GM19324 (cell line): Measurements from ENCODE around the gene VPS72.
A peak's percentile ranks its signal among the peaks of the same experiment; 100 is the strongest.
"Not testable (repeated sequence)": the region's sequence is repeated elsewhere in the genome, so short reads cannot be mapped to it uniquely, and the experiment has no call there.

Experiments used
- ATAC-seq: cut with Tn5 transposase; IDR thresholded peaks from one replicate; pipeline ENCODE4 v1.9.1; 2021; ENCODE audit warnings: mild to moderate bottlenecking, moderate library complexity; ENCODE audit not compliant: unreplicated experiment, low FRiP score

Gene VPS72

GRCh38 chr1:151188667-151189066, 1.3 kb downstream of the VPS72 start:
- not testable (repeated sequence) for ATAC-seq

DNA sequence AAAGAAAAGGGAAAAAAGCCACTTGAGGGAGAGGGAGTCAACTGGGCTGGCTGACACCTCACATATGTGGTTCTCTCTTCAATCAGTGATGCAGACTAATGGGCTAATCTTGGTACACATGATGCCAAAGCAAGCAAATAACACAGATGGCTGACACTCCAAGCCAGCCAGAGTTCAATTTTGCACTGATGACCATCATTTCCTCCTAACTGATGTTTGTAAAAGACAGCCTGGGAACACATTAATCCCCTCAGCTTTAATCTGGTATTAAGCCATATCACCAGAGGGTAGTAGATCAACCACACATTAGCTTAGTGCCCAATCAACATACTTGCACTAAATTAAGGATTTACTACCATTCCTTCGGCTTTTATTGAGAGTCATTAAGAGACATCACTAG, 2.8 kb downstream of the VPS72 start:
- no peak for ATAC-seq

GRCh38 chr1:151184211-151184610, 5.8 kb downstream of the VPS72 start:
- no peak for ATAC-seq

GRCh38 chr1:151176514-151177045, 13.4 kb downstream of the VPS72 start:
- ATAC-seq: no peak

GRCh38 chr1:151175863-151176262, 14.1 kb downstream of the VPS72 start, which contains the start of gene TMOD4:
Gene TMOD4 (minus strand): TSS chr1:151175981. CDS start chr1:151174875, 1,106 bp downstream.
- ATAC-seq: no peak

GRCh38 chr1:151175041-151175741, 14.8 kb downstream of the VPS72 start:
- no peak for ATAC-seq

- no peak for ATAC-seq
These were observed 18.8 kb downstream of the VPS72 start for GRCh38 chr1:151171190-151171589.

- no peak for ATAC-seq
These were observed 22.9 kb downstream of the VPS72 start for GRCh38 chr1:151167116-151167515.

DNA sequence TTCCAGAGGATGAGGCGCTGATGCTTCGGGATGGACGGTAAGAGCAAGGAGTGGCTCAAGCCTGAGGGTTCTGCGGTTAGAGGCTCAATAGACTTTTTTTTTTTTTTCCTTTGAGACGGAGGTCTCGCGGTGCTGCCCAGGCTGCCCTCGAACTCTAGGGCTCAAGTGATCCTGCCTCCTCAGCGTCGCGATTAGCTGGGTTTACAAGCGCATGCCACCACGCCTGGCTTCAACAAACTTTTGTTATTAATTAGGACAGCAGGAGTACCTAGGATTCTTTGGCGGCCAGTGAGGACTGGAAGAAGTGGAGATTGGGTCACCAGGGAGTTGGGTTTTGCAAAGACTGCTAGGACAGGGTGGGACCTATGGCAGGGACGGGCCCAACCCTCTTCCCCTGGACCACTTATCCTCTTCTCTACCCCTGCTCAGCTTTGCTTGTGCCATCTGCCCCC, 23.5 kb downstream of the VPS72 start:
- ATAC-seq: no peak

DNA sequence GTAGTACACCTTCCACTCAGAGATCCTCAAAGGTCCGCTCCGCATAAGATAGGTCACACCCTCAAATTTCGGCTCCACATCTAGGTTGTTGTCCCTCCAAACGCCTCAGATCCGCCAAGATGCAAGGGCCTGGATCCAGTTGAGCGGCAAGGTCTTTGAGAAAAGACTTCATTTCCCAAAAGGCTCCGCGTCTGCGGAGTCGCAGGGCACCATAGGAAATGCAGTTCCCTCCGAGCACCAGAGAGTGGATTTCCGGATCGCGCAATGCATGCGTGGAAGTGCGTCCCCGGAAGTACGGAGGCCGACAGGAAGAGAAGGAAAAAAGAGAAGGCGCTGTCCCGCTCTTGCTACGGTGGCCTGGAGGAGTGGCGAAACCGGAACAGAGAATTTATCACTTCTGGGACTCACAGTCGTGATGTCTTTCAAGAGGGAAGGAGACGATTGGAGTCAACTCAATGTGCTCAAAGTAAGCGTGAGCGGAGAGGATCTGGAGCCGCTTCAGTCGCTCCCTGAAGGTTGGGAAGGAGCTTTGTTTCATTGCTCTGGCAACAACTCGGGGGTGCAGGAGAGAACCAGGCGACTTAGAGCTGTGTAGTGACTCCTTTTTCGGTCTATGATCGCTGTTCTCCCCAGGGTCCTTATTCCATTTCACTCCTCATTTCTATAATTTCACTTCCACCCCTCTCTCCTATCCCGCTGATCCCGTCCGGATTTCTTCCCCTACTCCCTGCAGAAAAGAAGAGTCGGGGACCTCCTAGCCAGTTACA, 24.1 kb downstream of the VPS72 start, which contains the start of the genes LYSMD1 and SCNM1:
LYSMD1 (minus strand) TSS at position 165 of the 767 bp plus-strand sequence. CDS start 644 bp downstream, outside the sequence.
SCNM1 (plus strand) TSS at position 407 of the 767 bp plus-strand sequence; CDS start at position 416, 9 bp downstream.
- ATAC-seq: peak; percentile 95

- ATAC-seq: no peak
These were observed 24.7 kb downstream of the VPS72 start for GRCh38 chr1:151165281-151165737.

- no peak for ATAC-seq
These were observed 25.2 kb downstream of the VPS72 start for GRCh38 chr1:151164732-151165280.

DNA sequence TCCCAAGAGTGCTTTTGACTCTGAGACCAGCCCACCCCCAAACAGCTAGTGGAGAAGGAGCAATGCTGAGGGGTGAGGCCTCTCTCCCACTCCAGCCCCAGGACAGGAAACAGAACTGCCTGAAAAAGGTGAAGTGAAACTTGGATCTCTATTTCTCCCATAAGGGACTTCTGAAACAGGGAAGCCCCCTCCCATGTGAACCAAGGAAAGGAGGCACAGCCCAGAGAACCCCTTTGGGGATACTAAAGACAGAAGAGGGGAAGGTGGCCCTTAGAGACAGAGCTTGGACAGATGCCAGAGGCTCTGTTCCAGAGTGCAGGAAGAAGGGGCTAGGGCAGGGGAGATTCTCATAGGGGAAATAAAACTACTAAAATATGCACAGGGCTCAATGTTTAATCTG, 30.6 kb downstream of the VPS72 start:
- ATAC-seq: no peak

GRCh38 chr1:151158751-151159251, 31.2 kb downstream of the VPS72 start:
- ATAC-seq: no peak

DNA sequence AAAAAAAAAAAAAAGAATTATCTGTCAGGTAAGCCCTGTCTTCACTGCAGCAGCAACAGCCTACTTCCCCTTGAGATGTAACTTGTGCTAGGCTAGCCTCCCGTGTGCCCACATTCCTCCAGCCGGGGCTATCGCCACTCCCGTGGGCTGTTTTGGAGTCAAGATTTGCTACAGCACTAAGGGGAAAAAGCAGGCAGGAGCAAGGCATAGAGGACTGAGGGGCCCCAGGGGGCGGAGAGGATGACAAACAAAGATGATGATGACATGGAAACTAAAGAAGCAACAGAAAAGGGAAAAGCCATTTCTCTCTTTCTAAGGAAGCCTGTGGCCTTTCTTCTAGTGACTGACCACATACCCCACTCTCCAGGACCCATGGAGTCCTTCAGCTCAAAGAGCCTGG, 31.7 kb downstream of the VPS72 start:
- ATAC-seq: no peak

DNA sequence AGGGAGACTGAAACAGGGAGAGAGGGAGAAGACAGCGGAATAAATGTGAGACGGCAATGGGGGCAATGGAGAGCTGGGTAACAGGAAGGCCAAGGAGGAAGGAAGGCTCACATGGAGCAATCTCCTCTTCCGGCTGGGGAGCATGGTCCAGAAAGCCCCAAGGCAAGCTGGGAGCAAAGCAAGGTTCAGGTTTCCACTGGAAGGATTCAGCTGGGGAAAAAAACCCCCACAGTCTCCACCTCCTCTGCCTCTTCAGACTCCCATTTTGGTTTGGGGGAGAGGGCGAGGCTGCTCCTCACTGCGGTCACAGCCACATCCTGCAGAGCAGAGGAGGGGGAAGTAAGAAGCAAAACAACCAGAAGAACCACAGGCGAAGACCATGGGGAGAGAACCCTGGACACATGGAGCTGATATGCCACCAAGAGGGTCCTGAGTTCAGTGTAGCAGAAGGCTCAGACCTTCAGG, 32.9 kb downstream of the VPS72 start:
- ATAC-seq: no peak

GRCh38 chr1:151156515-151156819, 33.5 kb downstream of the VPS72 start, which contains the start of gene TNFAIP8L2:
Gene TNFAIP8L2 (plus strand): TSS chr1:151156649. CDS start chr1:151158698, 2,049 bp downstream.
- ATAC-seq: peak; percentile 71

GRCh38 chr1:151147665-151148064, 42.3 kb downstream of the VPS72 start:
- no peak for ATAC-seq

GRCh38 chr1:151147132-151147503, 42.9 kb downstream of the VPS72 start:
- no peak for ATAC-seq

DNA sequence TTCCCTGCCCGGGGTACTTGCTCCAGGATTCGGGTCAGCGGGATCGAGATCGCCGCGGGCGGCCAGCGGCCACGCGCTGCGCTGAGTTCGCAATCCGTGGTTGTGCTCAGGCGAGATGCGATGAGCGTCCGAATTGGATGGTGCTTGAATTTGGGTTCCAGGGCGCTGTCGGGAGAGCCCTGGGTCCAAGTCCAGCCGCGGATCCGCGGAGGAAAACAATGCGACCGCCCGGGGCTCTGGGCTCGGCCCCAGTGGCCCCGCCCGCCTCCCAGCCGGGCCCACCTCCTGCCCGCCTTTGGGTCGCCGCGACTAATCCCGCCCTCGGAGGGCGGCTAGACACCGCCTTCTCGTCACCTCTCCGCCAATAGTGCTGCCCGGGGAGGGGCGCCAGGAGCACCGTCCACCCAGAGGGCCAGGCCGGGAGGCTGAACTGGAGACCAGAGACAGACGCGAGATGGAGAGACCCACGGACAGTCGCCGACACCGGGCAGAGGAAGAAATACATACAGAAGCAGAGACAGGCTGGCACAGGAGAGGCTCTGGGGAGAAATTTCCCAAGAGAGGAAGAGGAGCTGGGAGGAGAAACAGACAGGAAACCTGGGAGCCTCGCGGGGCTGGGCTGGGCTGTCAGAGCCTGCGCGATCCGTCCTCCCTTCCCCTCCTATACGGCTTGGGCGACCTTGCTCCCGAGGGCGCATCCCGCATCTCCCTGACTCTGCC, 43.4 kb downstream of the VPS72 start, which contains the start of gene SEMA6C:
SEMA6C (minus strand) TSS at position 220 of the 720 bp plus-strand sequence. CDS start 4,010 bp downstream, outside the sequence.
- ATAC-seq: peak; percentile 99
